ENCODE data around the gene GJC2. TPM values are rescaled to one million over a fixed set of nuclear protein-coding genes. Genes with fewer than 3 reads are reported as not detected.
"Not testable (repeated sequence)": the region's sequence is repeated elsewhere in the genome, so short reads cannot be mapped to it uniquely, and the experiment has no call there.

The GJC2 gene
- polyA plus RNA-seq, 1 of the 3 experiments (the other 2 are of a cell fraction) = 0.92 TPM

- no peak overlapping the region for H3K27ac ChIP-seq (ENCODE audit: low read depth in 2 of 2, low read length in 1 of 2)
- no peak overlapping the region for H3K9ac ChIP-seq
- peaks cover 5% of the 10 kb centered on the region; the same call in 1 of the 2 replicates for H3K9me3 ChIP-seq
- H3K36me3 ChIP-seq (replicated peaks in 1 of 2; ENCODE audit: control insufficient read depth in 1 of 2, insufficient read depth in 2 of 2, low read length in 1 of 2) = no peaks in the 10 kb centered on the region
- no peaks in the 10 kb centered on the region for H3F3A ChIP-seq (replicated peaks; ENCODE audit: insufficient read depth)
- no peak overlapping the region for H3K4me3 ChIP-seq (ENCODE audit: low read depth in 2 of 2, low read length in 1 of 2)
- 81% methylated on average over 10 of the region's 11 CpGs for WGBS (ENCODE audit: low lambda C conversion rate)
- peaks cover 0 to 9% of the 10 kb centered on the region in 2 experiments; a peak in 1 of 4 replicates for H3K4me1 ChIP-seq (ENCODE audit: control insufficient read depth in 1 of 2, insufficient read depth in 2 of 2, low read depth in 1 of 2, low read length in 1 of 2)
- H3K9me2 ChIP-seq = no peaks in the 10 kb centered on the region
- TF ChIP-seq RXRA (IDR thresholded peaks at IDR 0.05; ENCODE audit: borderline replicate concordance, low read depth) (no peak), SMC3 (IDR thresholded peaks at IDR 0.05; ENCODE audit: low read depth, low read length) (no peak), TCF12 (IDR thresholded peaks at IDR 0.05) (no peak), MEF2A (IDR thresholded peaks at IDR 0.05; ENCODE audit: borderline replicate concordance, low read depth) (no peak), ELF1 (IDR thresholded peaks at IDR 0.05) (no peak), RAD21 (IDR thresholded peaks at IDR 0.05; ENCODE audit: low read length) (no peak), REST (IDR thresholded peaks at IDR 0.05; ENCODE audit: low read depth, low read length) (no peak), SIN3A (IDR thresholded peaks at IDR 0.05; ENCODE audit: borderline replicate concordance, low read depth, low read length) (no peak), CTCF (IDR thresholded peaks at IDR 0.05) (no peak), NFIC (IDR thresholded peaks at IDR 0.05; ENCODE audit: borderline replicate concordance) (no peak), TAF1 (IDR thresholded peaks at IDR 0.05; ENCODE audit: borderline replicate concordance, low read depth, low read length) (no peak), JUND (IDR thresholded peaks at IDR 0.05) (no peak)
- ChIA-PET CTCF (no interaction called here), POLR2A (no interaction called here)
- no peak for DNase-seq
- no peaks in the 10 kb centered on the region for H3K79me2 ChIP-seq (ENCODE audit: insufficient read depth)
- H4K20me1 ChIP-seq (ENCODE audit: insufficient read depth) = no peaks in the 10 kb centered on the region
- H3K27me3 ChIP-seq (ENCODE audit: insufficient read depth) = no peaks in the 10 kb centered on the region
- no peak overlapping the region for H3K4me2 ChIP-seq
- H2AFZ ChIP-seq (ENCODE audit: low read depth) = no peak overlapping the region
These were observed 35.9 kb downstream of the GJC2 start for GRCh38 chr1:228185641-228185965.

GRCh38 chr1:228188249-228188648, 38.5 kb downstream of the GJC2 start:
- H3K36me3 ChIP-seq (replicated peaks in 1 of 2; ENCODE audit: control insufficient read depth in 1 of 2, insufficient read depth in 2 of 2, low read length in 1 of 2); H3K4me1 ChIP-seq (ENCODE audit: control insufficient read depth in 1 of 2, insufficient read depth in 2 of 2, low read depth in 1 of 2, low read length in 1 of 2); H3K9me3 ChIP-seq; H3K4me2 ChIP-seq; DNase-seq; H4K20me1 ChIP-seq (ENCODE audit: insufficient read depth); H3K27me3 ChIP-seq (ENCODE audit: insufficient read depth); H3K79me2 ChIP-seq (ENCODE audit: insufficient read depth); H3K9me2 ChIP-seq; POLR2A ChIA-PET; H3K27ac ChIP-seq (ENCODE audit: low read depth in 2 of 2, low read length in 1 of 2); H3F3A ChIP-seq (replicated peaks; ENCODE audit: insufficient read depth); H2AFZ ChIP-seq (ENCODE audit: low read depth); H3K4me3 ChIP-seq (ENCODE audit: low read depth in 2 of 2, low read length in 1 of 2); H3K9ac ChIP-seq: not testable (repeated sequence)
- CTCF ChIA-PET = interaction anchor here (1.7 kb wide), 1 partner anchor 58 kb away, joined by 4 read pairs; no protein-coding TSS in a partner anchor
- WGBS (ENCODE audit: low lambda C conversion rate) = 23% methylated on average over 2 of the region's 2 CpGs
